CD8-positive, alpha-beta memory T cell (primary cell): ENCODE data around the gene P2RX5. TPM values are rescaled to one million over a fixed set of nuclear protein-coding genes. Genes with fewer than 3 reads are reported as not detected.

ENCODE experiments used
- CTCF ChIA-PET: fragments of 350-600 bp; sonication (Branson Sonifier 250); formaldehyde crosslinking; loops from one replicate; lab custom pipeline; 2021; ENCODE audit warnings: antibody characterized with exemption; lab: Charles Lee
- POLR2A ChIA-PET: fragments of 350-600 bp; sonication (Branson Sonifier 250); formaldehyde crosslinking; loops from one replicate; lab custom pipeline; 2021; ENCODE audit warnings: antibody characterized with exemption; lab: Charles Lee
- DNase-seq, 5 donors: peaks; one replicate each; pipeline versions ENCODE4 v3.0.0 to v3.0.0-alpha.2; 2020 to 2022; ENCODE audit warnings: mixed read lengths in 1 of 5
- H3K27ac ChIP-seq: one replicate; pipeline ENCODE4 v1.7.0; 2013; ENCODE audit warnings: low read depth, mild to moderate bottlenecking, low read length, moderate library complexity
- H3K27me3 ChIP-seq: 2 replicates; pipeline ENCODE4 v1.7.0; 2013; ENCODE audit warnings: low read length, mild to moderate bottlenecking; ENCODE audit not compliant: insufficient read depth, poor library complexity, severe bottlenecking
- H3K36me3 ChIP-seq: 2 replicates; pipeline ENCODE4 v1.7.0; 2013; ENCODE audit warnings: mild to moderate bottlenecking, low read length, moderate library complexity; ENCODE audit not compliant: insufficient read depth
- H3K4me1 ChIP-seq: 2 replicates; pipeline ENCODE4 v1.7.0; 2013; ENCODE audit warnings: mild to moderate bottlenecking, low read length, moderate library complexity; ENCODE audit not compliant: insufficient read depth
- H3K4me3 ChIP-seq: 2 replicates; pipeline ENCODE4 v1.7.0; 2013; ENCODE audit warnings: mild to moderate bottlenecking, low read length
- H3K9me3 ChIP-seq: 2 replicates; pipeline ENCODE4 v1.7.0; 2013; ENCODE audit warnings: mild to moderate bottlenecking, low read length
- H3K27ac Mint-ChIP-seq, 8 donors: one replicate each; pipeline ENCODE4 v1.8.0; 2020 to 2021; ENCODE audit warnings: mixed read lengths in 8 of 8, mild to moderate bottlenecking in 6 of 8, inconsistent platforms in 3 of 8, moderate library complexity in 3 of 8
- H3K27me3 Mint-ChIP-seq, 2 donors: one replicate each; pipeline ENCODE4 v1.8.0; 2020 to 2021; ENCODE audit warnings: mixed read lengths in 2 of 2, mild to moderate bottlenecking in 1 of 2, moderate library complexity in 1 of 2
- H3K36me3 Mint-ChIP-seq, 3 donors: one replicate each; pipeline ENCODE4 v1.8.0; 2020 to 2021; ENCODE audit warnings: mixed read lengths in 3 of 3, inconsistent platforms in 1 of 3, mild to moderate bottlenecking in 1 of 3
- H3K4me1 Mint-ChIP-seq, 3 donors: one replicate each; pipeline ENCODE4 v1.8.0; 2020 to 2021; ENCODE audit warnings: mixed read lengths in 3 of 3, inconsistent platforms in 1 of 3, mild to moderate bottlenecking in 1 of 3
- H3K4me3 Mint-ChIP-seq, 7 donors: one replicate each; pipeline ENCODE4 v1.8.0; 2020 to 2021; ENCODE audit warnings: mixed read lengths in 7 of 7, mild to moderate bottlenecking in 6 of 7, moderate library complexity in 4 of 7, inconsistent platforms in 2 of 7
- H3K9me3 Mint-ChIP-seq, 5 donors: one replicate each; pipeline ENCODE4 v1.8.0; 2020 to 2022; ENCODE audit warnings: mixed read lengths in 5 of 5, mild to moderate bottlenecking in 3 of 5, moderate library complexity in 2 of 5, inconsistent platforms in 1 of 5
- polyA plus RNA-seq: library from polyadenylated mRNA; unstranded; fragments of 300-500 nt; fragmentation: Illumina TruSeq; gene quantifications from one replicate; pipeline ENCODE4 v1.2.3, GENCODE V29; 2021
- total RNA-seq, 2 experiments: library from RNA; stranded (reverse); gene quantifications; one replicate each; pipeline ENCODE4 v1.2.3, GENCODE V29; 2021

The P2RX5 gene, protein sequence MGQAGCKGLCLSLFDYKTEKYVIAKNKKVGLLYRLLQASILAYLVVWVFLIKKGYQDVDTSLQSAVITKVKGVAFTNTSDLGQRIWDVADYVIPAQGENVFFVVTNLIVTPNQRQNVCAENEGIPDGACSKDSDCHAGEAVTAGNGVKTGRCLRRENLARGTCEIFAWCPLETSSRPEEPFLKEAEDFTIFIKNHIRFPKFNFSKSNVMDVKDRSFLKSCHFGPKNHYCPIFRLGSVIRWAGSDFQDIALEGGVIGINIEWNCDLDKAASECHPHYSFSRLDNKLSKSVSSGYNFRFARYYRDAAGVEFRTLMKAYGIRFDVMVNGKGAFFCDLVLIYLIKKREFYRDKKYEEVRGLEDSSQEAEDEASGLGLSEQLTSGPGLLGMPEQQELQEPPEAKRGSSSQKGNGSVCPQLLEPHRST
- total RNA-seq (10 to 100 TPM in 1 of 2 experiments, 1 to 10 TPM in 1; 9.8 to 12.0 TPM), polyA plus RNA-seq (37.4 TPM)

DNA sequence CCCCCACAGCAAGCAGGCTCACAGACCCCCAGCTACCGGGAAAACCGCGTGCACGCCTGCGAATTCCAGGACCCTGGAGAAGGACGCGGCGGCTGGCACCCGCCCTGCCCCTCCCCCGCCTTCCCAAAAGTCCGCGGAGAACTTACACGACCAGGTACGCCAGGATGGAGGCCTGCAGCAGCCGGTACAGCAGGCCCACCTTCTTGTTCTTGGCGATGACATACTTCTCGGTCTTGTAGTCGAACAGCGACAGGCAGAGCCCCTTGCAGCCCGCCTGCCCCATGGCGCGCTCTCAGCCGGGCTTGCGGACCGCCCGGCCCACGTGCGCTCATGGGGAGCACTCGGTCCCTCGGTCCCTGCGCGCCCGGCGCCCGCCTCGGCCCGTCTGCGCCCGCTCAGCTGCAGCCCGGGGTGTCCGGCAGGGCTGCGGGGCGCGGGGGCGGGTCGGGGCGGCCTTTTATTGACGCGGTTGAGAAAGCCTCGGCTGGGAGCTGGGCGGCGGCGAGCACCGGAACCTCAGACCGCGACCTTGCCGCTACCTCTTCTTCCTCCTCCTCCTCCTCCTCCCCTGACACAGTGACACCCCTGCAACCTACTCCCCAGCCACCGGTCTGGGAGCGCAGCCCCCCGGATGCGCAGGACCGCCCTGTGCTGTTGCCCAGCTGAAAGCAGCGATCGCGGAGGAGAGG, at the start of gene P2RX5:
TSS of gene P2RX5 (minus strand) at position 433 of the 689 bp plus-strand sequence. CDS start at position 283, 150 bp downstream.
- Mint-ChIP-seq H3K27me3 (no peaks in the 10 kb centered on the region), H3K36me3 (peaks cover 0 to 7% (median 2%) of the 10 kb centered on the region in 3 donors), H3K4me1 (peaks cover 21 to 37% (median 25%) of the 10 kb centered on the region in 3 donors), H3K9me3 (no peaks in the 10 kb centered on the region), H3K27ac (peak within 1 kb of the TSS; percentile 77 to 95 (median 86)), H3K4me3 (peak within 1 kb of the TSS; percentile 89 to 96 (median 93))
- Histone ChIP-seq H3K27ac (no peak within 1 kb of the TSS), H3K4me1 (peaks cover 16% of the 10 kb centered on the region), H3K9me3 (no peaks in the 10 kb centered on the region), H3K4me3 (peak within 1 kb of the TSS; percentile 66), H3K36me3 (no peaks in the 10 kb centered on the region), H3K27me3 (no peaks in the 10 kb centered on the region)
- ChIA-PET CTCF (interaction anchor here (0.7 to 2.1 kb wide), 7 partner anchors 12 to 42 kb away, joined by 3 to 9 read pairs (median 4); no protein-coding TSS in a partner anchor), POLR2A (interaction anchor here (0.8 to 2.0 kb wide), 3 partner anchors 15 to 163 kb away, joined by 3 to 6 read pairs (median 4); partner anchors contain the start of gene ITGAE)
- peak; percentile 15 to 60 (median 37) for DNase-seq

DNA sequence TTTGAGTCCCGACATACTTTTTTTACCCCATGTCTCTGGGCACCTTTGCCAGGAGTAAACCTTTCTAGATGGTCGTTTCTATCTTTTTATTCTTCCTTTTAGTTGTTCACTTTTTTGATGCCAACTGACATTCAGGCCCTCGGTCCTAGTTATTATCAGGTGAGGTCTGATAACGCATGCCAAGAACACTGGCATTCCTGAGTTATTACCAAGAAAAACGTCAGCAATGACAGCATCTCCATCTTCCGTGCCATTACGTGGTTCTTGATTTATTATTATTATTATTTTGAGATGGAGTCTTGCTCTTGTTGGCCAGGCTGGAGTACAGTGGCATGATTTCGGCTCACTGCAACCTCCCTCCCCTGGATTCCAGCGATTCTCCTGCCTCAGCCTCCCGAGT, 49.1 kb upstream of the P2RX5 start:
- ChIA-PET CTCF (no interaction called here), POLR2A (no interaction called here)
- Mint-ChIP-seq H3K36me3 (peaks cover 3 to 36% (median 3%) of the 10 kb centered on the region in 3 donors), H3K27me3 (peaks cover 0 to 1% of the 10 kb centered on the region in 2 donors), H3K4me1 (peaks cover 19 to 31% (median 22%) of the 10 kb centered on the region in 3 donors), H3K27ac (no peak overlapping the region), H3K9me3 (peaks cover 0 to 3% (median 0%) of the 10 kb centered on the region in 5 donors), H3K4me3 (no peak overlapping the region)
- Histone ChIP-seq H3K27ac (no peak overlapping the region), H3K36me3 (no peaks in the 10 kb centered on the region), H3K4me3 (no peak overlapping the region), H3K9me3 (no peaks in the 10 kb centered on the region), H3K27me3 (no peaks in the 10 kb centered on the region), H3K4me1 (peaks cover 12% of the 10 kb centered on the region)
- no peak for DNase-seq

DNA sequence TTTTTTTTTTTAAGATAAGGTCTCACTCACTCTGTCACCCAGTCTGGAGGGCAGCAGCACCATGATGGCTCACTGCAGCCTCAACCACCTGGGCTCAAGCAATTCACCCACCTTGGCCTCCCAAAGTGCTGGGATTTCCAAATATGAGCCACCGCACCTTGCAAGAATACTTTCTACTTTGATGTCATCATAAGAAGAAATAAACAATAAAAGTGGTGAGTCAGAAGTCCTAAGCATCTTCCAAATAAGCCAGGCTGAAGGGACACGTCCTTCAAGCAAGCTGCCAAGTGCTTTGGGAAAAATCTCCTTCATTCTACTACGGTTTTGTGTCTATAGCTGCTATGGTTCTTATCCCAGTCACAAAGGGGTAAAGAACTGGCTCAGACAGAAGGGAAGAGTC, 48.1 kb upstream of the P2RX5 start:
- H3K9me3 Mint-ChIP-seq, result peaks cover 0 to 3% (median 0%) of the 10 kb centered on the region in 5 donors
- H3K27ac ChIP-seq, result no peak overlapping the region
- ChIA-PET CTCF (interaction anchor here (1.0 kb wide), 1 partner anchor 84 kb away, joined by 4 read pairs; no protein-coding TSS in a partner anchor), POLR2A (interaction anchor here (0.7 kb wide), 1 partner anchor 37 kb away, joined by 4 read pairs; no protein-coding TSS in a partner anchor)
- H3K27ac Mint-ChIP-seq, result no peak overlapping the region
- H3K36me3 ChIP-seq, result no peaks in the 10 kb centered on the region
- no peak overlapping the region for H3K4me3 ChIP-seq
- H3K4me3 Mint-ChIP-seq, result no peak overlapping the region
- H3K36me3 Mint-ChIP-seq, result peaks cover 3 to 39% (median 3%) of the 10 kb centered on the region in 3 donors
- H3K27me3 ChIP-seq, result no peaks in the 10 kb centered on the region
- peaks cover 0 to 3% of the 10 kb centered on the region in 2 donors for H3K27me3 Mint-ChIP-seq
- DNase-seq, result no peak
- H3K4me1 ChIP-seq, result peaks cover 19% of the 10 kb centered on the region
- no peaks in the 10 kb centered on the region for H3K9me3 ChIP-seq
- H3K4me1 Mint-ChIP-seq, result peaks cover 27 to 34% (median 29%) of the 10 kb centered on the region in 3 donors

DNA sequence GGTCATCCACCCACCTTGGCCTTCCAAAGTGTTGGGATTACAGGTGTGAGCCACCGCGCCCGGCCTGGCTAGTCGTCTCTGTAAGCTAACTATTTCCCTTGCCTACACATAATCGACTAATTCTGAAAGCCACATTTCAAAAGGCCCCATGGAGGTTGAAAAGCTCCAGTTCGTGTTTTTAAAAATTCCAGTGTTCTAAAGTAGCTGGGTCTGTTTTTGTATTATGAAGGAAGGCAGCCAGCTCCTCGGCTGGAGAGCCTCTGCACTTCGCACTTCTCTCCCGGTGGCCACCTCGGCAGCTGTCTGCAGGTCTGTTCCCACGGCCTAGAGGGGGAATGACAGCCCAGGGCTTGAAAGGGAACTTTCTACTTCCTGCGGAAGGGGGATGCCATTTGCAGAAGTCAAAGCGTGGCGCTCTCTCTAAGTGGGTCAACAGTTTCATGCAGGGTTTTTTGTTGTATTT, 44.7 kb upstream of the P2RX5 start:
- peak; percentile 50 to 68 (median 62) for DNase-seq
- Mint-ChIP-seq H3K27me3 (peaks cover 0 to 4% of the 10 kb centered on the region in 2 donors), H3K4me1 (peaks cover 33 to 45% (median 43%) of the 10 kb centered on the region in 3 donors), H3K27ac (peak overlapping the region; percentile 85 to 97 (median 95)), H3K4me3 (peak overlapping the region; percentile 37 to 80 (median 63)), H3K9me3 (peaks cover 0 to 3% (median 0%) of the 10 kb centered on the region in 5 donors), H3K36me3 (peaks cover 3 to 27% (median 3%) of the 10 kb centered on the region in 3 donors)
- Histone ChIP-seq H3K27ac (no peak overlapping the region), H3K4me3 (no peak overlapping the region), H3K9me3 (no peaks in the 10 kb centered on the region), H3K4me1 (peaks cover 30% of the 10 kb centered on the region), H3K27me3 (no peaks in the 10 kb centered on the region), H3K36me3 (no peaks in the 10 kb centered on the region)
- ChIA-PET CTCF (interaction anchor here (0.8 to 8.7 kb wide), 7 partner anchors 13 to 105 kb away, joined by 3 to 206 read pairs (median 4); partner anchors contain the start of gene NCBP3), POLR2A (interaction anchor here (1.0 to 1.7 kb wide), 2 partner anchors 10 to 56 kb away, joined by 3 to 4 read pairs; no protein-coding TSS in a partner anchor)

DNA sequence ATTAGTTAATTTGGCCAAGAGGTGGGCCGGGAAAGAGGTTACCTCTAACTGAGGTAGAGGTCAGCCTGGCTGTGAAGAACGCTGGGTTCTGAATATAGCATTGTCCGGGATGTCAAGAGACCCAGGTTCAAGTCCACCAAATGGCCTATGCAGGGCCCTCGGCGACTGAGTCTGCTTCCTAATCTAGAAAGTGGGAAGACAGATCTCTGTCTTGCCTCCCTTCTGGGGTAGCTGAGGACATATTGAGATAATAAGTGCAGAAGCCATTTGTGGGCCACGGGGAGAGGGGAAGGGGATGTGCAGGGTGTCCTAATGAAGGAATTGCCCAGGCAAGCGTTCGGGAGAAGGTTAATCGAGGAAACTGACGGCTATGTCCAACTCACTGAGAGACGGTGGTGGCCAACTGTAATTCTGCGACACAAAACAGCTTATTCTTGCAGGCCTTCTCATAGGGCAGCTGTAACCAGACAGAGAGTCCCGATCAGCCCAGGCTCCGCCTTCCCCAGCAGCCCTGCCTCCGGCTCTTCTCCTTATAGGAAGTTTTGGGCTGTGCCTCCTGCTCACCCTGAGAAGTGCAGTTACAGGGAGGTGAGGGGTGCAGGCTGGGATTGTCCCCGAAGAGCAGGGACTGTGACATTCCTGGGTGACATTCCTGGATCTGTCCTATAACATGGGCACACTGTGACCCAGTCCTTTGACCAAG, 43.6 kb upstream of the P2RX5 start:
- no peaks in the 10 kb centered on the region for H3K9me3 ChIP-seq
- peaks cover 30% of the 10 kb centered on the region for H3K4me1 ChIP-seq
- H3K4me3 ChIP-seq, result no peak overlapping the region
- peak overlapping the region; percentile 67 to 98 (median 92) for H3K27ac Mint-ChIP-seq
- H3K4me1 Mint-ChIP-seq, result peaks cover 33 to 45% (median 43%) of the 10 kb centered on the region in 3 donors
- ChIA-PET POLR2A (interaction anchor here (0.6 to 1.7 kb wide), 3 partner anchors 21 to 57 kb away, joined by 3 to 4 read pairs (median 4); no protein-coding TSS in a partner anchor), CTCF (interaction anchor here (0.5 to 8.7 kb wide), 14 partner anchors 12 to 271 kb away, joined by 3 to 206 read pairs (median 23); partner anchors contain the start of genes ITGAE and NCBP3)
- peaks cover 3 to 21% (median 3%) of the 10 kb centered on the region in 3 donors for H3K36me3 Mint-ChIP-seq
- H3K27ac ChIP-seq, result no peak overlapping the region
- peak overlapping the region in 6 of 7 donors; percentile 6 to 79 (median 34) for H3K4me3 Mint-ChIP-seq
- no peaks in the 10 kb centered on the region for H3K27me3 ChIP-seq
- H3K9me3 Mint-ChIP-seq, result peaks cover 0 to 3% (median 0%) of the 10 kb centered on the region in 5 donors
- no peaks in the 10 kb centered on the region for H3K36me3 ChIP-seq
- DNase-seq, result no peak
- H3K27me3 Mint-ChIP-seq, result peaks cover 0 to 4% of the 10 kb centered on the region in 2 donors

DNA sequence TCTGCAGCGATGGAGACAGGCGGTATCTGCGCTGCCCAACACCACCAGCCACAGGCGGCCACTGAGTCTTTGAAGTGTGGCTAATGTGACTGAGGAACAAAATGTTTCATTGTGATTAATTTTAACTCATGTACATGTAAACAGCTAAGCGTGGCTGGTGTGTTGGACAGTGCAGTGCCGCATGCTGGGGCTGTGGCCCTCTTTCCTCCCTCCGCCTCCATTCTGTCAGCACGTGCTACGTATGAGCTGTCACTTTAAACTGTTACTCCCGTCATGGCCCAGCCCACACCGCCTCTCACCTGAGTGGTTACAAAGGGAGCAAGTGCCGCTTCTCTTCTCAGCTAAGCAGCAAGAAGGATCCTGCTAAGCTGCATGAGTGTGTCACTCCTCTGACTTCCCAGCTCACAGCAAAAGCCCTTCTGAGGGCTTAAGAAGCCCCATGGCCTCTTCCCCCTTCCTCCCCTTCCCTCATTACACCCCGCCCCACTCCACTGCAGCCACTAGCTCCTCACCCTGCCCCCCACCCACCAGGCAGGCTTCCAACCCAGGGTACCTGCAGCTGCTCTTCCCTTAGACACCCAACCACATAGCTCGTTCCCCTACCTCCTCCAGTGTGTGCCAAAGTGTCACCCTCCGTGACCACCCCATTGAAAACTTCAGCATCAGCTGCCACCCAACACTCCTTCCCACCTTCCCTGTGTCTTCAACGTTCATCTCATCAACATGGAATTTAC, 42.8 kb upstream of the P2RX5 start:
- peaks cover 0 to 4% of the 10 kb centered on the region in 2 donors for H3K27me3 Mint-ChIP-seq
- H3K4me3 ChIP-seq, result no peak overlapping the region
- no peaks in the 10 kb centered on the region for H3K36me3 ChIP-seq
- H3K27ac Mint-ChIP-seq, result peak overlapping the region; percentile 68 to 98 (median 92)
- peaks cover 33 to 45% (median 43%) of the 10 kb centered on the region in 3 donors for H3K4me1 Mint-ChIP-seq
- peak; percentile 46 to 85 (median 57) for DNase-seq
- H3K36me3 Mint-ChIP-seq, result peaks cover 3 to 24% (median 3%) of the 10 kb centered on the region in 3 donors
- H3K4me3 Mint-ChIP-seq, result peak overlapping the region; percentile 6 to 84 (median 49)
- no peaks in the 10 kb centered on the region for H3K27me3 ChIP-seq
- H3K27ac ChIP-seq, result no peak overlapping the region
- H3K4me1 ChIP-seq, result peaks cover 30% of the 10 kb centered on the region
- H3K9me3 ChIP-seq, result no peaks in the 10 kb centered on the region
- ChIA-PET CTCF (interaction anchor here (0.5 to 8.7 kb wide), 32 partner anchors 8 to 338 kb away, joined by 3 to 206 read pairs (median 11); partner anchors contain the start of genes HASPIN, ITGAE, NCBP3 and P2RX5), POLR2A (interaction anchor here (0.6 to 1.6 kb wide), 7 partner anchors 9 to 107 kb away, joined by 3 to 10 read pairs (median 4); partner anchors contain the start of gene NCBP3)
- peaks cover 0 to 3% (median 0%) of the 10 kb centered on the region in 5 donors for H3K9me3 Mint-ChIP-seq
